ENCODE measurements around the gene NADK2.

Gene NADK2

GRCh38 chr5:36177154-36177553 lies 64.6 kb downstream of the NADK2 start:
- Histone ChIP-seq H3K4me1 (ENCODE audit: low read length) (peaks cover 11% of the 10 kb centered on the region), H4K20me1 (ENCODE audit: insufficient read depth, low read length) (no peaks in the 10 kb centered on the region; the same call in 1 of the 2 replicates), H3K4me3 (ENCODE audit: low read length) (no peak overlapping the region), H2AFZ (ENCODE audit: low read depth, low read length) (no peak overlapping the region), H3K9me3 (ENCODE audit: insufficient read depth, low read length) (no peaks in the 10 kb centered on the region), H3K79me2 (ENCODE audit: low read length) (no peaks in the 10 kb centered on the region), H3K36me3 (replicated peaks; ENCODE audit: low read depth, low read length) (peaks cover 30% of the 10 kb centered on the region), H3K9ac (ENCODE audit: low read length) (no peak overlapping the region), H3K4me2 (ENCODE audit: low read length) (peak overlapping the region; percentile 21; the same call in 1 of the 2 replicates), H3K27me3 (ENCODE audit: low read depth, low read length) (no peaks in the 10 kb centered on the region), H3K27ac (ENCODE audit: low read length) (no peak overlapping the region)
- TF ChIP-seq EZH2phosphoT487 (IDR thresholded peaks at IDR 0.05; ENCODE audit: low read depth): no peak
- no peak for TF ChIP-seq CTCF (IDR thresholded peaks at IDR 0.05; ENCODE audit: low read depth, low read length)

GRCh38 chr5:36175043-36175442 lies 66.7 kb downstream of the NADK2 start:
- H3K36me3 ChIP-seq (replicated peaks; ENCODE audit: low read depth, low read length): peaks cover 27% of the 10 kb centered on the region
- H3K4me2 ChIP-seq (ENCODE audit: low read length): no peak overlapping the region
- no peaks in the 10 kb centered on the region for H3K27me3 ChIP-seq (ENCODE audit: low read depth, low read length)
- no peaks in the 10 kb centered on the region for H3K79me2 ChIP-seq (ENCODE audit: low read length)
- H3K9ac ChIP-seq (ENCODE audit: low read length): no peak overlapping the region
- H2AFZ ChIP-seq (ENCODE audit: low read depth, low read length): no peak overlapping the region
- no peaks in the 10 kb centered on the region for H3K9me3 ChIP-seq (ENCODE audit: insufficient read depth, low read length)
- H3K4me3 ChIP-seq (ENCODE audit: low read length): no peak overlapping the region
- TF ChIP-seq CTCF (IDR thresholded peaks at IDR 0.05; ENCODE audit: low read depth, low read length) (no peak), EZH2phosphoT487 (IDR thresholded peaks at IDR 0.05; ENCODE audit: low read depth) (no peak)
- H3K27ac ChIP-seq (ENCODE audit: low read length): no peak overlapping the region
- no peaks in the 10 kb centered on the region; the same call in 1 of the 2 replicates for H4K20me1 ChIP-seq (ENCODE audit: insufficient read depth, low read length)
- peaks cover 11% of the 10 kb centered on the region for H3K4me1 ChIP-seq (ENCODE audit: low read length)

GRCh38 chr5:36174119-36174518 lies 67.6 kb downstream of the NADK2 start:
- Histone ChIP-seq H3K4me3 (ENCODE audit: low read length) (no peak overlapping the region), H3K27me3 (ENCODE audit: low read depth, low read length) (no peaks in the 10 kb centered on the region), H3K9ac (ENCODE audit: low read length) (no peak overlapping the region), H3K79me2 (ENCODE audit: low read length) (no peaks in the 10 kb centered on the region), H3K4me1 (ENCODE audit: low read length) (peaks cover 11% of the 10 kb centered on the region), H3K9me3 (ENCODE audit: insufficient read depth, low read length) (no peaks in the 10 kb centered on the region), H2AFZ (ENCODE audit: low read depth, low read length) (no peak overlapping the region), H3K36me3 (replicated peaks; ENCODE audit: low read depth, low read length) (peaks cover 29% of the 10 kb centered on the region), H4K20me1 (ENCODE audit: insufficient read depth, low read length) (no peaks in the 10 kb centered on the region; the same call in 1 of the 2 replicates), H3K4me2 (ENCODE audit: low read length) (no peak overlapping the region), H3K27ac (ENCODE audit: low read length) (no peak overlapping the region)
- TF ChIP-seq CTCF (IDR thresholded peaks at IDR 0.05; ENCODE audit: low read depth, low read length) (no peak), EZH2phosphoT487 (IDR thresholded peaks at IDR 0.05; ENCODE audit: low read depth) (no peak)

GRCh38 chr5:36173426-36173825 lies 68.3 kb downstream of the NADK2 start:
- Histone ChIP-seq H3K4me3 (ENCODE audit: low read length) (no peak overlapping the region), H3K27me3 (ENCODE audit: low read depth, low read length) (no peaks in the 10 kb centered on the region), H3K9ac (ENCODE audit: low read length) (no peak overlapping the region), H3K4me1 (ENCODE audit: low read length) (peaks cover 11% of the 10 kb centered on the region), H3K79me2 (ENCODE audit: low read length) (no peaks in the 10 kb centered on the region), H2AFZ (ENCODE audit: low read depth, low read length) (no peak overlapping the region), H3K9me3 (ENCODE audit: insufficient read depth, low read length) (no peaks in the 10 kb centered on the region), H4K20me1 (ENCODE audit: insufficient read depth, low read length) (no peaks in the 10 kb centered on the region; the same call in 1 of the 2 replicates), H3K4me2 (ENCODE audit: low read length) (no peak overlapping the region), H3K36me3 (replicated peaks; ENCODE audit: low read depth, low read length) (peaks cover 28% of the 10 kb centered on the region), H3K27ac (ENCODE audit: low read length) (no peak overlapping the region)
- TF ChIP-seq EZH2phosphoT487 (IDR thresholded peaks at IDR 0.05; ENCODE audit: low read depth) (no peak), CTCF (IDR thresholded peaks at IDR 0.05; ENCODE audit: low read depth, low read length) (no peak)

Measured in OCI-LY3 (cell line).